NCI-H1436 (cell line): ENCODE results near the gene SKP1.
"Not testable (repeated sequence)": the region's sequence is repeated elsewhere in the genome, so short reads cannot be mapped to it uniquely, and the experiment has no call there.

Experiments used
- DNase-seq: peaks from one replicate; lab custom pipeline; 2025; lab: John Stamatoyannopoulos, UW

Gene SKP1

GRCh38 chr5:134176511-134177368, at the start of gene SKP1:
TSS of gene SKP1 (minus strand) at chr5:134176950. CDS start at chr5:134174022, 2,928 bp downstream.
- DNase-seq: peak; percentile 73

- DNase-seq: peak; percentile 99
These were observed 49.2 kb upstream of the SKP1 start, which contains the start of gene PPP2CA for GRCh38 chr5:134225780-134226440. TSS of gene PPP2CA (minus strand) at chr5:134226073. CDS start at chr5:134225861, 212 bp downstream.

- DNase-seq: peak; percentile 13
These were observed 48.4 kb upstream of the SKP1 start for GRCh38 chr5:134224888-134225779.

- DNase-seq: no peak
These were observed 46.9 kb upstream of the SKP1 start for GRCh38 chr5:134223406-134224248.

GRCh38 chr5:134221690-134222089, 44.9 kb upstream of the SKP1 start:
- DNase-seq: not testable (repeated sequence)

GRCh38 chr5:134215757-134216156, 39.0 kb upstream of the SKP1 start:
- DNase-seq: no peak

GRCh38 chr5:134211263-134212031, 34.7 kb upstream of the SKP1 start:
- not testable (repeated sequence) for DNase-seq

- no peak for DNase-seq
These were observed 32.9 kb upstream of the SKP1 start for GRCh38 chr5:134209477-134210245.

GRCh38 chr5:134207696-134208095, 30.9 kb upstream of the SKP1 start:
- DNase-seq: no peak

GRCh38 chr5:134206627-134207160, 29.9 kb upstream of the SKP1 start:
- DNase-seq: no peak

- DNase-seq: no peak
These were observed 27.8 kb upstream of the SKP1 start for GRCh38 chr5:134204575-134204974.

- no peak for DNase-seq
These were observed 26.9 kb upstream of the SKP1 start for GRCh38 chr5:134203630-134204029.

GRCh38 chr5:134195666-134196065, 18.9 kb upstream of the SKP1 start:
- DNase-seq: no peak

- no peak for DNase-seq
These were observed 12.3 kb upstream of the SKP1 start for GRCh38 chr5:134189031-134189430.

GRCh38 chr5:134188092-134188491, 11.3 kb upstream of the SKP1 start:
- DNase-seq: no peak

- DNase-seq: peak; percentile 50
These were observed 7.7 kb upstream of the SKP1 start for GRCh38 chr5:134184155-134185135.

- no peak for DNase-seq
These were observed 6.7 kb upstream of the SKP1 start for GRCh38 chr5:134183481-134183880.

- no peak for DNase-seq
These were observed 1.3 kb upstream of the SKP1 start for GRCh38 chr5:134178096-134178419.
